22Rv1 (cell line): ENCODE results near the gene SLC26A1.

Experiments
- CTCF ChIP-seq: fragments of 450-650 bp; IDR thresholded peaks from 2 replicates; pipeline ENCODE4 v1.5.1; 2017; ENCODE audit warnings: mild to moderate bottlenecking
- ZFX ChIP-seq: fragments of 450-650 bp; IDR thresholded peaks from 2 replicates; pipeline ENCODE4 v1.6.1; 2017; ENCODE audit warnings: antibody characterized with exemption, borderline replicate concordance

- no peak for TF ChIP-seq CTCF
- no peak for TF ChIP-seq ZFX
Measured at GRCh38 chr4:957231-957580, 36.0 kb downstream of the SLC26A1 start.
